IMR-90 (cell line): ENCODE measurements around the gene OSBPL8. TPM values are rescaled to one million over a fixed set of nuclear protein-coding genes. Genes with fewer than 3 reads are reported as not detected.

Experiments
- ATAC-seq: fragments of 200-7000 bp; cut with Tn5 transposase; 2 replicates; pipeline ENCODE4 v1.9.1; 2020; ENCODE audit warnings: low read depth, mild to moderate bottlenecking, moderate library complexity
- BruUV-seq: library from RNA; stranded (reverse); fragments of 400-500 nt; replicated peaks from 2 replicates; lab custom pipeline; 2021; lab: Mats Ljungman, UMichigan
- CTCF ChIA-PET: fragments of 300-600 bp; formaldehyde crosslinking; extraction: SDS; loops from one replicate; lab custom pipeline; 2021; ENCODE audit warnings: antibody characterized with exemption; lab: Yijun Ruan, JAX
- POLR2A ChIA-PET: fragments of 300-600 bp; sonication (Branson Sonifier 250); formaldehyde crosslinking; loops from one replicate; lab custom pipeline; 2022; ENCODE audit warnings: antibody characterized with exemption; ENCODE audit not compliant: unreplicated experiment; lab: Charles Lee
- DNase-seq: peaks from one replicate; pipeline ENCODE4 v3.0.0; 2013
- H2AFZ ChIP-seq: replicated peaks from 2 replicates; pipeline ENCODE3; 2013; ENCODE audit warnings: low read length, mild to moderate bottlenecking; ENCODE audit not compliant: poor library complexity
- H2AK5ac ChIP-seq: 2 replicates; pipeline ENCODE4 v1.6.1; 2013; ENCODE audit warnings: low read depth, low read length, inconsistent platforms
- H2AK9ac ChIP-seq: replicated peaks from 2 replicates; pipeline ENCODE3; 2013; ENCODE audit warnings: mild to moderate bottlenecking, low read depth, low read length, moderate library complexity; ENCODE audit not compliant: poor library complexity
- H2BK120ac ChIP-seq: 2 replicates; pipeline ENCODE4 v1.6.1; 2013; ENCODE audit warnings: low read depth, low read length, inconsistent platforms
- H2BK15ac ChIP-seq: 3 replicates; pipeline ENCODE4 v1.6.1; 2013; ENCODE audit warnings: low read depth, low read length, inconsistent platforms
- H2BK20ac ChIP-seq: 2 replicates; pipeline ENCODE4 v1.6.1; 2013; ENCODE audit warnings: low read depth, mild to moderate bottlenecking, inconsistent platforms, low read length, moderate library complexity
- H2BK5ac ChIP-seq: 2 replicates; pipeline ENCODE4 v1.6.1; 2013; ENCODE audit warnings: mild to moderate bottlenecking, low read depth, low read length, inconsistent platforms; ENCODE audit not compliant: poor library complexity, severe bottlenecking
- H3K14ac ChIP-seq: replicated peaks from 2 replicates; pipeline ENCODE4 v1.6.1; 2013; ENCODE audit warnings: low read depth, low read length, inconsistent platforms
- H3K18ac ChIP-seq: 2 replicates; pipeline ENCODE4 v1.6.1; 2013; ENCODE audit warnings: low read depth, low read length, control low read depth
- H3K23ac ChIP-seq: 2 replicates; pipeline ENCODE4 v1.6.1; 2013; ENCODE audit warnings: low read depth, low read length, inconsistent platforms
- H3K27ac ChIP-seq: 2 replicates; pipeline ENCODE4 v1.5.1; 2013; ENCODE audit warnings: mild to moderate bottlenecking, control low read depth, low read length; ENCODE audit not compliant: insufficient read depth
- H3K27me3 ChIP-seq: 2 replicates; pipeline ENCODE4 v1.6.1; 2013; ENCODE audit warnings: low read length; ENCODE audit not compliant: control insufficient read depth, insufficient read depth
- H3K36me3 ChIP-seq: 2 replicates; pipeline ENCODE4 v1.6.1; 2013; ENCODE audit warnings: low read length, mixed read lengths; ENCODE audit not compliant: control insufficient read depth, insufficient read depth
- H3K4ac ChIP-seq: 2 replicates; pipeline ENCODE4 v1.6.1; 2013; ENCODE audit warnings: low read depth, low read length, inconsistent platforms
- H3K4me1 ChIP-seq: 2 replicates; pipeline ENCODE4 v1.6.1; 2013; ENCODE audit warnings: low read length, mixed read lengths; ENCODE audit not compliant: control insufficient read depth, insufficient read depth
- H3K4me2 ChIP-seq: 2 replicates; pipeline ENCODE4 v1.6.1; 2013; ENCODE audit warnings: low read depth, mild to moderate bottlenecking, control low read depth, low read length, moderate library complexity
- H3K4me3 ChIP-seq: 2 replicates; pipeline ENCODE4 v1.5.1; 2013; ENCODE audit warnings: low read depth, mild to moderate bottlenecking, control low read depth, low read length, moderate library complexity; ENCODE audit not compliant: insufficient read depth
- H3K56ac ChIP-seq: 2 replicates; pipeline ENCODE4 v1.6.1; 2013; ENCODE audit warnings: low read length, inconsistent platforms; ENCODE audit not compliant: insufficient read depth; ENCODE audit errors: extremely low read depth
- H3K79me1 ChIP-seq, 2 experiments: 2 replicates each; pipeline ENCODE4 v1.6.1; 2013; ENCODE audit warnings: low read length in 2 of 2, inconsistent platforms in 1 of 2, low read depth in 1 of 2
- H3K9ac ChIP-seq: 2 replicates; pipeline ENCODE4 v1.6.1; 2013; ENCODE audit warnings: low read depth, low read length, control low read depth
- H3K9me1 ChIP-seq: 2 replicates; pipeline ENCODE4 v1.6.1; 2013; ENCODE audit warnings: low read length, inconsistent platforms; ENCODE audit not compliant: insufficient read depth
- H3K9me3 ChIP-seq: 2 replicates; pipeline ENCODE4 v1.6.1; 2013; ENCODE audit warnings: low read length; ENCODE audit not compliant: control insufficient read depth, insufficient read depth
- H4K20me1 ChIP-seq: 2 replicates; pipeline ENCODE4 v1.6.1; 2013; ENCODE audit warnings: low read length, inconsistent platforms; ENCODE audit not compliant: insufficient read depth
- H4K5ac ChIP-seq: 2 replicates; pipeline ENCODE4 v1.6.1; 2013; ENCODE audit warnings: mild to moderate bottlenecking, low read depth, low read length, control low read depth
- H4K8ac ChIP-seq, 2 experiments: 2 replicates each; pipeline ENCODE4 v1.6.1; 2013; ENCODE audit warnings: low read depth in 2 of 2, low read length in 2 of 2, control low read depth in 1 of 2, inconsistent platforms in 1 of 2
- H4K91ac ChIP-seq: 2 replicates; pipeline ENCODE4 v1.6.1; 2013; ENCODE audit warnings: low read depth, low read length, inconsistent platforms; ENCODE audit not compliant: insufficient read depth
- MAFK ChIP-seq: IDR thresholded peaks from 2 replicates; pipeline ENCODE4 v1.6.1; 2012; ENCODE audit warnings: low read depth, low read length, improper control_type of control experiment
- NFE2L2 ChIP-seq: fragments of 150-350 bp; IDR thresholded peaks from 2 replicates; pipeline ENCODE4 v1.6.1; 2016; ENCODE audit warnings: low read depth, mild to moderate bottlenecking, low read length
- WGBS, 2 experiments: methylation state at CpG; one replicate each; pipeline versions ENCODE4 v1.1.5 to v1.1.7; 2013; ENCODE audit warnings: missing lambda C conversion rate in 2 of 2; ENCODE audit not compliant: insufficient read length in 1 of 2; ENCODE audit errors: extremely low coverage in 2 of 2; 5-methylcytosine and 5-hydroxymethylcytosine counted together
- dilution Hi-C: fragments of 300-500 bp; cut with HindIII; formaldehyde crosslinking; loops from one replicate; pipeline ENCODE4 v1.14.3; 2018; ENCODE audit warnings: low sequenced_read_pairs; ENCODE audit not compliant: unreplicated experiment
- in situ Hi-C: fragments of 300-500 bp; cut with MboI; formaldehyde crosslinking; loops from 3 replicates; pipeline ENCODE4 v1.14.3; 2019; ENCODE audit warnings: low sequenced_read_pairs, inconsistent platforms, mixed read lengths
- intact Hi-C: fragments of 100-400 bp; cut with micrococcal nuclease; formaldehyde crosslinking; loops from 2 replicates; pipeline ENCODE4 v1.10.0; 2022
- polyA plus RNA-seq, 3 experiments: library from polyadenylated mRNA; depleted of rRNA; stranded (reverse); fragments of >200 nt; gene quantifications; 2 replicates each; pipeline ENCODE4 v1.2.3, GENCODE V29; 2012; ENCODE audit warnings: low replicate concordance in 1 of 3
- total RNA-seq: library from RNA; depleted of rRNA; stranded (reverse); fragments of >200 nt; gene quantifications from 2 replicates; pipeline ENCODE4 v1.2.3, GENCODE V29; 2012
- TF ChIP-seq, protein P1 (sequence below): fragments of 150-350 bp; IDR thresholded peaks from 2 replicates; pipeline ENCODE4 v1.6.1; 2017; ENCODE audit warnings: mild to moderate bottlenecking, antibody characterized with exemption, low read length, low read depth

Gene OSBPL8
- total and polyA plus RNA-seq, 2 of the 4 experiments (the other 2 are of a cell fraction): 17.8 to 24.2 TPM

DNA sequence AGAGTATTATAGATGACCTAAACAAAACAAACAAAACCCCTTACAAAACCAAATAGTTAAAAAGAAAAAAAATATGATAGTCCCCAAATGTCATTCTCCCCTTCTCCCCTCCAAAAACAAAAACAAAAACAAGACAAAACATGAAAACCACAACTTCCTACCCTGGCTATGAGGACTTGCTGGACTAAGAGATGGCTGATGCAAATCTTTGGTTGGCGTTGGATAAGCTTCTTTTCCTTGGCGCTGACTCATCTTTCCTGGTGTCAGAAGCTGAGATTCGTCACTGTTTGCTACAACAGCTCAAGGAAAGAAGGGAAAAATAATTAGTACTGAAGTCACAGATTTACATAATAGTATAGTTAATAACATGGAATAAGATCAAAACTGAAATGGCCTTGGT lies 108.9 kb downstream of the OSBPL8 start:
- no peak overlapping the region for H2BK120ac ChIP-seq
- in situ Hi-C loops (loop anchor here (25.0 kb wide), 2 partner anchors 388 to 913 kb away; no protein-coding TSS in a partner anchor), dilution Hi-C loops (no loop called here), intact Hi-C loops (loop anchor here (10.0 kb wide), 1 partner anchor 936 kb away; the partner anchor contains the start of gene KRR1)
- TF ChIP-seq NFE2L2: 0 out of 2 replicates have a peak, but pooled peaks have one; percentile 20
- TF ChIP-seq MAFK: peak; percentile 42; the same call in 1 of the 2 replicates
- TF ChIP-seq, protein P1, sequence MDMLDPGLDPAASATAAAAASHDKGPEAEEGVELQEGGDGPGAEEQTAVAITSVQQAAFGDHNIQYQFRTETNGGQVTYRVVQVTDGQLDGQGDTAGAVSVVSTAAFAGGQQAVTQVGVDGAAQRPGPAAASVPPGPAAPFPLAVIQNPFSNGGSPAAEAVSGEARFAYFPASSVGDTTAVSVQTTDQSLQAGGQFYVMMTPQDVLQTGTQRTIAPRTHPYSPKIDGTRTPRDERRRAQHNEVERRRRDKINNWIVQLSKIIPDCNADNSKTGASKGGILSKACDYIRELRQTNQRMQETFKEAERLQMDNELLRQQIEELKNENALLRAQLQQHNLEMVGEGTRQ: no peak
- H3K4me2 ChIP-seq: no peak overlapping the region
- no peaks in the 10 kb centered on the region for H4K20me1 ChIP-seq
- H3K9me3 ChIP-seq: no peaks in the 10 kb centered on the region
- H2AK5ac ChIP-seq: no peak overlapping the region
- peak overlapping the region; percentile 33 for H2BK5ac ChIP-seq
- DNase-seq (peak; percentile 46), ATAC-seq (no peak)
- BruUV-seq: no TSS peak
- ChIA-PET CTCF (no interaction called here), POLR2A (no interaction called here)
- H3K4ac ChIP-seq: peak overlapping the region; percentile 24; the same call in 1 of the 2 replicates
- H2BK15ac ChIP-seq: no peak overlapping the region
- no peak overlapping the region for H3K9ac ChIP-seq
- H3K23ac ChIP-seq: no peak overlapping the region
- peaks cover 6 to 34% of the 10 kb centered on the region in 2 experiments; a peak in 3 of 4 replicates for H3K79me1 ChIP-seq
- peaks cover 2% of the 10 kb centered on the region; the same call in 1 of the 2 replicates for H3K36me3 ChIP-seq
- no peak overlapping the region; a peak in 1 of 4 replicates for H4K8ac ChIP-seq
- H4K91ac ChIP-seq: no peak overlapping the region
- H3K56ac ChIP-seq: no peak overlapping the region
- H2AK9ac ChIP-seq: no peak overlapping the region
- H2BK20ac ChIP-seq: no peak overlapping the region; the same call in 1 of the 2 replicates
- H2AFZ ChIP-seq: no peak overlapping the region
- no peak overlapping the region for H3K27ac ChIP-seq
- peak overlapping the region; percentile 48; the same call in 1 of the 2 replicates for H3K14ac ChIP-seq
- WGBS, 2 experiments: no CpG with 5 or more reads among the region's 3 CpGs
- H3K27me3 ChIP-seq: no peaks in the 10 kb centered on the region
- H3K18ac ChIP-seq: no peak overlapping the region
- H4K5ac ChIP-seq: no peak overlapping the region
- H3K4me3 ChIP-seq: no peak overlapping the region
- peaks cover 3% of the 10 kb centered on the region; the same call in 1 of the 2 replicates for H3K9me1 ChIP-seq
- no peaks in the 10 kb centered on the region; the same call in 1 of the 2 replicates for H3K4me1 ChIP-seq
